HG03469 (cell line): Measurements from ENCODE around the gene TRAPPC12.
"Not testable (repeated sequence)": the region's sequence is repeated elsewhere in the genome, so short reads cannot be mapped to it uniquely, and the experiment has no call there.

Source experiments
- ATAC-seq: cut with Tn5 transposase; IDR thresholded peaks from one replicate; pipeline ENCODE4 v1.9.1; 2021; ENCODE audit warnings: mild to moderate bottlenecking, moderate library complexity, moderate number of reproducible peaks; ENCODE audit not compliant: unreplicated experiment

Gene TRAPPC12

DNA sequence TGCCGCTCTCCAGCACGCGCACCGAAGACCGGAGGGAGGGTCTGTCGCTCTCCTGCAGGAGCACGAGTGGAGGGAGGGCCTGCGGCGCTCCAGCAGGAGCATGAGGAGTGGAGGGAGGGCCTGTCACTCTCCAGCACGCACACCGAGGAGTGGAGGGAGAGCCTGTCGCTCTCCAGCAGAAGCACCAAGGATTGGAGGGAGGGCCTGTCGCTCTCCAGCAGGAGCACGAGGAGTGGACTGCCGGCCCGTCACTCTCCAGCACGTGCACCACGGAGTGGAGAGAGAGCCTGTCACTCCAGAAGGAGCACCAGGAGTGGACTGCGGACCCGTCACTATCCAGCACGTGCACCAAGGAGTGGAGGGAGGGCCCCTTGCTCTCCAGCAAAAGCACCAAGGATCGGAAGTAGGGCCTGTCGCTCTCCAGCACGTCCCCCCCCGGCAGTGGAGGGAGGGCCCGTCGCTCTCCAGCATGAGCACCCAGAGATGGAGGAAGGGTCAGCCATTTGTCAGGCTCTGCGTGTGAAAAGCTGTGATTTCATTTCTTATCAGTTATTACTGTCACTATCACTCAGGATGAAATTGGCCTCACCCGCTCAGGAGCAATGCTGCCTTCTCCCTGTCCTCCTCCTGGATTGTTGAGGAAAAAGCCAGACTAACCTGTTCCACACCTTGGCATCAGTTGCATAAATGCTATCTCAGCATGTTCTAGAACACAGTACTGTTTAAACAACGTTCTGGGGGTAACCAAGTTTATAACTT lies 103.9 kb downstream of the TRAPPC12 start:
- ATAC-seq, result no peak

DNA sequence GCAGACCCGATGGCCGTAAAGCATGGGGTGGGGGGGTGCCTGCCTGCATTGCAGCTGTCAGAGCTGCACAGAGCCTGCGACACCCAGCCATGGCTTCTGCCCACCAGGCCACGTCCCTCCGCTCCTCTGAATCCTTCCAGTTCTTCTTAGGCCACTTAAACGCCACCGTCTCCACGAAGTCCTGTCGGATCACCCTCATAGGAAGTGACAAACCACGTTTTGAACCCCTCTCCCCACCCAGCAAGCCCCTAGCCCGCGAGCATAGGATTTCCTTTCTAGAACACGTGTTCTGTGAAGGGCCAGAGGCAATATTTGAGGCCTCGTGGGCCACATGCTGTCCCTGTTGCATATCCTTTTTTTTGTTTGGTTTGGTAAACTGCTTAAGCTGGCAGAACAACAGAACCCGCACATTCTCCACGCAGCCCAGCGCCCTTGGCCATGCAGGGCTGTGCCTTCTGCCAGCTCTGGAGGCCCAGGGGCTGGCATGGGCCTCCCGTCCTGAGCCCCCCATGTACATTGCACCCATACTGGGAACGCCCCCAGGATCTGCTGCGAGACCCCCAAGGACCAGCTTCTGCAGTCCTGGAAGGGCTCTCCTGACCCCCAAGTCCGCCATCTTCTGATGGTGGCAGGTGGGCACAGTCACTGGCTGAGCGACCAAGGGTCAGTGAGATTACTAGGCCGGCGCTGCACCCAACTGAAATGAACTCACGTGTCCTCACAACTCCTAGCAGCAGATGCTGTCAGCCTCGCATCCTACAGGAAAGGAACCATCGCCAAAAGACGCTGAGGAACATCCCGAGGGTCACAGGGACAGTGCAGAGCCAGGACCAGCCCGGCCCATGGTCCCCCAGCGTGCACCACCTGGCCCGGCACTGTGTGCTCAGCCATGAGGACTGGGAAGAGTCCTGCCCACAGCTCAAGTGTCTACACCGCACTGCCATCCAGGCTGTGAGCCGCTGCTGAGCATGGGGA lies 104.8 kb downstream of the TRAPPC12 start:
- ATAC-seq, result no peak

DNA sequence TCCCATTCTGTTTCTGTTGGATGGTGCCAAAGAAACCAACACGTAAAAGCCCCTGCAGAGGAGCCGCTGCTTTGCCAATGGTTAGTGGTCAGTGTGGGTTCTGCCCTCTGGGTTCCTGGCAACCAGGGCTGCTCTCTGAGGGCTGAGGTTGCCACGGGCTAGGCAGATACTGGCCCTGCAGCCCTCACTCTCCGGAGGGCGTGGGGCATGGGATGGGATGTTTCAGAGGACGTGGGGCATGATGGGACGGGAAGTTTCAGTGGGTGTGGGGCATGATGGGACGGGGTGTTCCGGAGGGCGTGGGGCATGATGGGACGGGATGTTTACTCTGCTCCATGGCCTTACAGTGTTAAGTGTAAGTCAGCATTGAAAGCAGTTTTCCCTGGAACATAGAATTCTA lies 105.7 kb downstream of the TRAPPC12 start:
- no peak for ATAC-seq

DNA sequence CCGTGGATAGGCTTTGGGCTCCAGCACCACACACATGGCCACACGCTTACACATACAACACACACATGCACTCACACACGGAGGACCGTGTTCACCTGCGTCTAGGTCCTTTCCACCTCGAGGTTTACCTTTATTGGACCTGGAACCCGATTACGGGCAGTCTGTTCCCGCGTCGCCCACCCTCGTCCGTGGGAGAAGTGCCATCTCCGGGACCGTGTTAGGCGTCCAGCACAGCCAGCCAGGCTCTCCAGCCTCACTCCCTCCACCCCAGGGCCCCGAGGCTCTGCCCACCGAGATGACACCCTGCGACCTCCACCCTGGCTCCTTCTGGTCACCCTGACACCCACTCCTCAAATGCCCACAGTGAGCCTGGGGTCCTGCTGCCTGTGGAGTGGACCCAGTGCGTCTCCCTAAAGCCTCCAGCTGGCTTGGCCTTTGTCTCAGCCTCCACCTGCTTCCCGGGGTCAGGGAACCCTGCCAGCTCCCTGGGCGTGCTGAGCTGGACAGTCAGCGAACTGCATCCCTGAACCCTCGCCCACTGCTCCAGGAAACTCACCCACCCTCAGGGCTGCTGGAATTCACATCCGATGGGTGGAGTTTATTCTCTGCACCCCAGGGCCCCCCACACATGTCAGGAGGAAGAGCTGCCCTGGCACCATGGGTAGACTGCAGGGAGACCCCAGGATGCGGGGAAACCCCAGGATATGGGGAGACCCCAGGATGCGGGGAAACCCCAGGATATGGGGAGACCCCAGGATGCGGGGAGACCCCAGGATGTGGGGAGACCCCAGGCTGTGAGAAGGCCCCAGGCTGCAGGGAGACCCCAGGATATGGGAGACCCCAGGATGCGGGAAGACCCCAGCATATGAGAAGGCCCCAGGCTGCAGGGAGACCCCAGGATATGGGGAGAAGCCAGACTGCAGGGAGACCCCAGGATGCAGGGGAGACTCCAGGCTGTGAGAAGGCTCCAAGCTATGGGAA lies 106.8 kb downstream of the TRAPPC12 start:
- no peak for ATAC-seq

DNA sequence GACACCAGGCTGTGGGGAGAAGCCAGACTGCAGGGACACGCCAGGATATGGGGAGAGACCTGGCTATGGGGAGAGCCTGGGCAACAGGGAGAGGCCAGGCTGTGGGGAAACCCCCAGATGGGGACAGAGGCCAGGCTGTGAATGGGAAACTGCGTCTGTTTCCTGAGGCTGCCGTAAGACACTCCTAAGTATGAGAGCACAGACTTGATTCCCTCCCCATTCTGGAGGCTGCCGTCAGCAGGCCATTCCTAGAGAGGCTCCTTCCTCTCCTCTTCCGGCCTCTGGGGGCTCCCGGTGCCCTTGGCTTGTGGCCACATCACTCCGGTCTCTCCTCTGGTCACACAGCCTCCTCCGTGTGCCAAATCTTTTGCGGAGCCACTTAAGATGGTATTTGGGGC lies 107.5 kb downstream of the TRAPPC12 start:
- ATAC-seq, result no peak

DNA sequence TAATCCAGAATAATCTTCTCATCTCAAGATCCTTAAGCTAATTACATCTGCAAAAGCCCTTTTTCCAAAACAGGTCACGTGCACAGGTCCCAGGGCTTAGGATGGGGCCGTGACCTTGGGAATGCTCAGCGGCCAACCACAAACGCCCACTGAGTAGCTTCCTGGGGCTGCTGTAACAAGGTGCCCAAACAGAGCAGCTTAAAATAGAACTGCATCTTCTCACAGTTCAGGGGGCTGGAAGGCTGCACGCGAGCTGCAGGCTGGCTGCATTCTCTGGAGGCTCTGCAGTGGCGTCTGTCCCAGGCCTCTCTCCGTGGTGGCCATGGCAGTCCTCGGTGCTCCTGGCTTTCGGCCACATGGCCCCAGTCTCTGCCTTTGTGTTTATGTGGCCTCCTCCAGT lies 107.9 kb downstream of the TRAPPC12 start:
- ATAC-seq, result no peak

DNA sequence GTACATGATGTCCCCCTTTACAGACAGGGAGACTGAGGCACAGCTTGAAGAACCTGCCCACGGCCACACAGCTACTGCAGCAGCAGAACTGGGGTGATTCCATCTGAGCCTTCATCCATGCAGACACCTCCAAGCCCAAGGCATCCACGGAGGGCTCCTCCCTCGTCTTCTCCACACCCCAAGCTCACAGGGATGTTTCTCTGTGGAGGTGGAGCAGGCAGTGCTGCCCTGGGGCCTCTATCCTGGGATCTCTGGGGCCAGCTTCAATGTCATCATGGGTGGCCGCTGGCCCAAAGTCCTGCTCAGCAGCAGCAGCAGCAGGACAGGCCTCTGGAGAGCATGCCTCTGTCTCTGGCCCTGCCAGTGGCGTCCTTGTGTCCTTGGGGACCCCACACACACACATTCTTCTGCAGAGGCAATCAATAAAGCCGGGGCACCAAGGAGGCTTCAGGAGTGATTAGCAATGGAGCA lies 108.6 kb downstream of the TRAPPC12 start:
- ATAC-seq, result no peak

DNA sequence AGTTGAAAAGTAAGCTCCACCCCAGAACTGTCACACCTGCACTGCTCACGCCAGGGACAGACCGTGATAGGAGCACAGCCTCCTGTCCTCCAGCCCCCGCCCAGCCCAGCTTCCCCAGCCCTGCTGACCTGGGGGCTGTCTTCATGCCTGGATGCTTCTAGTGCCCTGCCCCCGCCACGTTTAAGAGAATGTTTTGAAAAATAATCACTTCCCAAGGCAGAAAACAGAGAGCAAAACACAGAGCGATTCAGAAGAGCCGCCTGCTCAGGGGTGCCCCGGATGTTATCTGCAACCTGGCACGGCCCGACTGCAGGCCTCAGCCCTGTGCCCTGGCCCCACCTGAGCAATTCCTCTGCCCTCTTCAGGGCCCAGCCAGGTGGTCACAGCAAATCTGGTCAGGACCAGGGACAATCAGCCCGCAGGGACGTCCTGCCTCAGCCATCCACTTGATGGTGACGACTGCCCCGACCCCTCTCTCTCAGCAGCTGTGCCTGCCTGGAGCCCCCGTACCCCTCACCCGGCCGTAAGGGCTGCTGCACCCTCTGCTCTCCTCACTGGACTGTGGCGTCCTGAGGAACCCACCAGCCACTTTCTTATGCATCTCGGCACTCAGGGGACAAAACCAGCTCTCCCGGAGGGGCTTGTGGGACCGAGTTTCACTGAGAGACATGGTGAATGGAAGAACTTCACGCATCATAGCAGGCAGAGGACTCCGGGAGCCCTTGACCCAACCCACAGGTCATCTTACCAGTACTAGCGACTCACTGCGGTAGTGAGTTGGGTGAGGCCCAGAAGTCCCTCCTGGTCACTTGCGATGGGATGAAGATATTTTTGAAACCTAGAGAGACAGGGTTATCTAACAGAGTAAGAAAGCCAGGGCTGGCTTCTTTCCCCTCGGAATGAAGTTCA lies 109.6 kb downstream of the TRAPPC12 start:
- ATAC-seq, result no peak

DNA sequence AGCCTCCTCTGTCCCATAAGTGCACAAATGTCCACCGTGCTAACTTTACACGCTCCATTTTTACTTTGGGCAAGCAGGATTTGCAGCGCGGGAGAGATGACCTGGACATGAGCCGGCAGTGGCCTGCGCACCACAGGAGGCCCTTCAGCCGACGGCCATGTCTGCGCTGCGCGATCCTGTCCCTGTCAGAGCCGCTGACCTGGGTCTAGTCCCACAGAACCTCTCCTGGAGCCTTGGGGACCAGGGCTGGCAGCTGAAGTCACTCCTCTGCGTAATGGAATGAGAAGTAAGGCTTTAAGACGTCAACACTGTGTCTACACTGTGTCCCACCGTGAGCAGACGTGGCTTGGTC lies 110.2 kb downstream of the TRAPPC12 start:
- no peak for ATAC-seq

DNA sequence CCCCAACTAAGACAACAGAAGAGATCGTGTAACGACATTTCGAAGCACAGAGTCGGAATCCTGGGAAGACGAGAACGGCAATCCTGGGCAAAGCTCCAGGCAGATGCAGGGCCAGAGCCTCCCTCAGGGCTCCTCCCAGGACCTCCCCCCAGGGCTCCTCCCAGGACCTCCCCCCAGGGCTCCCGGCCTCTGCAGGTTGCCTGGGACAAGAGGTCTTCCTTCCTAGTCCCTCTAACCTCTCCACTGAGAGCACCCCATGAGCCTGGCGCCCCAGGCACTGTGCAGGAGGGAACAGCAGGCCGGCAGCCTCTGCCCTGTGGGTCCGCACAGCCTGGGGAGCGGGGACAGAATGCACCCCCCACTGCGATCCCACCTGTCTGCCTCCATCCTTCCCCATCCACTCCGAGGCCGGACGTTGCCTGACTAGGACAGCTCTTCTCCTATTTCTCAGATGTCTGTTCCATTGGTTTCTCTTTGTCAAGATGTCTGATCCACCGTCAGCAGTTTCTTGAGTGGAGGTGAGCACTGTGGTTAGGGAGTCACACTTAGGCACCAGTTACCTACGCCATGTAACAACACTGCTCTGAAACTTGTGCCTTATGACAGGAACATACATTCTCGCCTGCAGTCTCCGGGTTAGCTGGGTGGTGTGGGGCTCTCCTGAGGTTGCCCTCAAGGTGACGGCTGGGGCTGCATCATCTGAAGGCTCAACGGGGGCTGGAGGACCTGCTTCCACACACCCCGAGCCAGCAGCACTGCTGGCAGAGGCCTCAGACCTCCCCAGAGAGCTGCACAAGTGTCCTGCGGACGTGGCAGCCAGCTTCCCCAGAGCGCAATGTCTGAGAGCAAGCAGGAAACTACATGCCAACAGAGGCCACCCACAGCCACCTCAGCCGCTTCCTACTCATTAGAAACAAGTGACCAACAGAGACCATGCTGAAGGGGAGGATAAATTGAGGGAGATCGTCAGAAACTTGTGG lies 111.0 kb downstream of the TRAPPC12 start:
- ATAC-seq, result no peak

DNA sequence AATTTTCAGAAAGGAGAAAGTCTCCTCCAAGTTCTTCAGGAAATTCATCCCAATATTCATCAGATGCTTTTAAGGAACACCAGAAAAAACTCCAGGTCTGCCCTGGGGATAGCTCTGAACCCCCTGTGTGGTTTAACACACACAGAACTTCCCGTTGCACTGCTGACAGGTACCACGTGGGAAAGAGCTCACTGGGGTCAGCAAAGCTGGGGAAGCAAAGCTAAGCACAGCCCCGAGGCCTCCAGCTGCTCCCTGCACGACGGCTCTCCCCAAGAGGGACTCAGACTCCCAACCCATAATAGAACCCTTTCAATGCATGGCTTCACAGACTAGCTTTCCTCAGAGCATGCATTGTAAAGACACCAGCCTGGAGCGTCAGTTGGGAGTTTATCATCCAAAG lies 111.8 kb downstream of the TRAPPC12 start:
- no peak for ATAC-seq

DNA sequence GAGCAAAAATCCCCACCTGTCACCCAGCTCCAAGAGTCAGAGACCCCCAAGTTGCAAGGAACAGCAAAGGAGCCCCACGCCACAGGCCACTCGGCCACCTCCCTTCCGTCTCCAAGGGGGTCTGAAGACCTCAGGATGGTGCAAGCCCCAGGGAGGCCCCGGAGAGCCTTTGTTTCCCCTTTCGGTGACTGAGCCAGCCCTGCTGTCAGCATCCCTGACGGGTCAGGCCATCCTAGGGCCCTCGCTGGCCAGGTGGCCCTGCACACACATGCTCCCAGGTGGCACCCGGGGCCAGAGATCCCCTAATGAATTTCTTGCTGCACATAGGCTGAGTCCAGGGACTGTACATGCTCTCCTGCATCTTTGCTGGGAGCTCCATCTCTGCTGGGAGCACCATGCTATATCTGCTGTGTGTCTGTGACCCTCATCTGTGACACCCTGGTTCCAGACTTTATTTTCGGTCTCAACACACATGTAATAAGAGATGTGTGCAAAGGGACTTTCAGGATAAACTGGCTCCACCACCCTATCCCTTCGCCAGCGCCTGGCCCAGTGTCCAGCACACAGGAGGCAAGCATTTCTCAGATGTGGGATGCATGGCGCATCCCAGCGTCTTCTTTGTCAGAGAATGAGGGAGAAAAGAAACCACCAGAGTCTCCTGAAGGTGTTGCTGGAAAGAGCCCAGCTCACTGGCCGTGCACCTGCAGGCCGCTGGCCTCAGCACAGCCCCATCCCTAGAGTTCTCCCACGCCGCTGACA lies 112.4 kb downstream of the TRAPPC12 start:
- ATAC-seq, result no peak

DNA sequence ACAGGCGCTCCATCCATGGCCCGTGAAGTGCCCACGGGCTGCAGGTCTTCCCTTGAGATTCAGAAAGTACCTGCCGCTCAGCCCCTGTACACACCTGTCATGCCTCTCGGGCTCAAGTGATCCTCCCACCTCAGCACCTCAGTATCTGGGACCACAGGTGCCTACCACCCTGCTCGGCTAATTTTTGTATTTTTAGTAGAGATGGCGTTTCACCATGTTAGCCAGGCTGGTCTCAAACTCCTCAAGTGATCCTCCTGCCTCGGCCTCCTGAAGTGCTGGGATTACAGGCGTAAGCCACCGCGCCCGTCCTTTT lies 112.9 kb downstream of the TRAPPC12 start:
- not testable (repeated sequence) for ATAC-seq

DNA sequence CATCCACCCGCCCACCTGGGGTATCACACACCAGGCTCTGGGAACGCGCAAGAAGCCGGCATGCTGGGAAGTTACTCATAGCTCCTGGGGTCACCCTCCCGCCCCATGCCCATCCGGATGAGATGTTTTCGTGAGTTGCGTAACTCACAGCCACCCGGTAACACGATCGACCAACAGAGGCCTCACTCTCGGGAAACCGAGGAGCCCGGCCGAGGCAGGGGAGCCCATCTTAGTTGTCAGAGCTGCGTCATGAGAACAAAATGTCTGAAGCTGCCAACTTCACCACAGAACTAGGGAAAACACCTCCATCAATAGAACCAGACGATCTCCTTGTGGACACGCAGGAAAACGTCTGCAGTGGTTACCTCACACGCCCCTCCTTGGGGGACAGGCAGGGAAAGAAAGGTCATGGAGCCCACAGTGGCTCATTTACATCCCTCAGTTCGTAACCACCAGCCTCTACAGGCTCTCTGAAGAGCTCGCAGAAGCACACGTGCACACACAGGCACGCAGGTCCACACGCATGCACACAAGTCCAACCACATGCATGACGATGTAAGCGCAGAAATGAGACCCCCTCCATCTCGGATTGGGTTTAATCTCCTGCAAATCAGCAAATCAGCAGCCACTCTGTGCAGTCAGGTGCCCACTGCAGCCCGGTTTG lies 113.6 kb downstream of the TRAPPC12 start:
- ATAC-seq, result no peak

DNA sequence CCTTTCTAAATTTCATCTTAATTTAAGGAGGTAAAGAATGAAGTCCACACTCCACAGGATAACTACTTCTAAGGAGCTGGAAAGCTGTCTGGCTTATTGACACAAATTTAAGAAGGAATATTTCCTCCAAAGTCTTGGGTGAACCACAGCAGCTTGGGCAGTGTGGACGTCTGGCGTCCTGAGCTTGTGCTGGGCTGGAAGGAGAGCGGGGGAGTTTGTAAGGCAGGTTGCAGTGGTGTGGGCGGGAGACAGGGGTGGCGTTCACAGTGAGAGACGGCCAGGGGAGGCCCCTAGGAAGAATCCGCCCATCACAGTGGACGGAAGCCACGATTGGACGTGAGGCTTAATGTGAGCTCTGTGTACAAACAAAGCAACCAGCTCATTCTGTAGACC lies 114.1 kb downstream of the TRAPPC12 start:
- no peak for ATAC-seq

DNA sequence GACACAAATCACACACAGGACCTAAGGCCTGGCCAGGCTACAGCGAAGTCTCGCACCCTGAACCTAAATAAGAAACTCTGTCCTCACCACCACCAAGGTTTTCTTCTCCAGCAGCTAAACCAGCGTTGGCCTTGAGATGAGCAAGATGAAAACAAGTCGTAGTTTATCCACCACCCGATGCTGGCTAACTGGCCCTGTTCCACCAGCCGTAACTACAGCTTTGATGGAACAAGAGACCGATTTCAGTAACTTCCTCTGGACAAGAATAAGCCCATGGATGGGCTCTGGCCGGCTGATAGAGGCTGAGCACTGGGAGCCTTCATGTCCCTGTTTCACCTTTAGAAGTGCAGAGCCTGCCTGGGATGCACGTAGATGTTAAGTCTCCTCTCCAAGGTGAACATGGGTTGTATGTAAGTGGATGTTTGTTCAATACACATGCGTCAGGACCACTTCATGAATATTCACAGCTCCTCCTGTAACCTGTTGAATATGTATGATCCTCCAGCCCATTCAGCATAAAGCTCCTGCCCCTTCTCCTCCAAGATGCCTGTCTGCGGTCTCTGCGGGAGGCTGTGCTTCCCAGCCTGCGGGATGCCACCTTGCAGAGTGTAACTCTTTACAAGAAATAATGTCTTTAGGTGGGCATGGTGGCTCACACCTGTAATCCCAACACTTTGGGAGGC lies 115.6 kb downstream of the TRAPPC12 start:
- no peak for ATAC-seq

DNA sequence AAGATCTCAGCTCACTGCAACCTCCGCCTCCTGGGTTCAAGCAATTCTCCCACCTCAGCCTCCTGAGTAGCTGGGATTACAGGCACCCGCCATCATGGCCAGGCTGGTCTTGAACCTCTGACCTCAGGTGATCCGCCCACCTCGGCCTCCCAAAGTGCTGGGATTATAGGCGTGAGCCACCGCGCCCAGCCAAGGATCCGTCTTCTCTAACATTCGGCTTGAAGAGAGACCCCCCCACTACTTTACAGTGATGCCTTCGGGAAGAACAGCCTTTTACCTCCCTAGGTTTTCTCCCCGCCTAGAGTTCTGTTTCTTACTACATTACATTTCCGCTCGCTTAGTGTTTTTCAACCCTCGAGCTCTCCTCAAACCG lies 117.2 kb downstream of the TRAPPC12 start:
- ATAC-seq, result not testable (repeated sequence)
